Right atrium auricular region (tissue), 2 donors: ENCODE measurements around the gene AICDA. TPM values are rescaled to one million over a fixed set of nuclear protein-coding genes. Genes with fewer than 3 reads are reported as not detected.
"Not testable (repeated sequence)": the region's sequence is repeated elsewhere in the genome, so short reads cannot be mapped to it uniquely, and the experiment has no call there.

ENCODE experiments used
- DNase-seq: peaks from one replicate; pipeline ENCODE4 v3.0.0-alpha.2; 2019; ENCODE audit warnings: low spot score
- H3K27ac ChIP-seq, 2 donors: fragments of 200-600 bp; sonication (generic); 1 replicate in 1 of 2; 2 replicates in 1 of 2; pipeline ENCODE4 v1.5.1; 2016 to 2019
- H3K27me3 ChIP-seq, 2 donors: fragments of 200-600 bp; sonication (generic); one replicate each; pipeline versions ENCODE4 v1.5.1 to v1.6.0; 2017 to 2019
- H3K36me3 ChIP-seq: fragments of 200-600 bp; sonication (generic); one replicate; pipeline ENCODE4 v1.5.1; 2016
- H3K4me1 ChIP-seq, 2 donors: fragments of 200-600 bp; sonication (generic); one replicate each; pipeline versions ENCODE4 v1.5.1 to v1.6.0; 2017 to 2019
- H3K4me3 ChIP-seq, 2 donors: fragments of 200-600 bp; sonication (generic); 1 replicate in 1 of 2; 2 replicates in 1 of 2; pipeline ENCODE4 v1.5.1; 2017 to 2019; ENCODE audit warnings: mild to moderate bottlenecking in 1 of 2, moderate library complexity in 1 of 2
- H3K9me3 ChIP-seq, 2 donors: fragments of 200-600 bp; sonication (generic); one replicate each; pipeline ENCODE4 v1.5.1; 2019
- total RNA-seq, 2 donors: library from RNA; depleted of rRNA; stranded (reverse); fragments of >200 nt; gene quantifications; one replicate each; pipeline ENCODE4 v1.1.0, GENCODE V29; 2016
- TF ChIP-seq, protein P1 (sequence below), 2 donors: fragments of 200-600 bp; sonication (generic); IDR thresholded peaks; one replicate each; pipeline ENCODE4 v1.5.1; 2019; ENCODE audit warnings: antibody characterized with exemption in 2 of 2

The AICDA gene
- total RNA-seq, 2 donors from 2014 or later: 0.12 TPM; not detected in 1

- Histone ChIP-seq H3K9me3 (no peaks in the 10 kb centered on the region), H3K27ac (no peak overlapping the region), H3K27me3 (no peaks in the 10 kb centered on the region), H3K36me3 (no peaks in the 10 kb centered on the region), H3K4me1 (no peaks in the 10 kb centered on the region), H3K4me3 (no peak overlapping the region)
- TF ChIP-seq, protein P1, sequence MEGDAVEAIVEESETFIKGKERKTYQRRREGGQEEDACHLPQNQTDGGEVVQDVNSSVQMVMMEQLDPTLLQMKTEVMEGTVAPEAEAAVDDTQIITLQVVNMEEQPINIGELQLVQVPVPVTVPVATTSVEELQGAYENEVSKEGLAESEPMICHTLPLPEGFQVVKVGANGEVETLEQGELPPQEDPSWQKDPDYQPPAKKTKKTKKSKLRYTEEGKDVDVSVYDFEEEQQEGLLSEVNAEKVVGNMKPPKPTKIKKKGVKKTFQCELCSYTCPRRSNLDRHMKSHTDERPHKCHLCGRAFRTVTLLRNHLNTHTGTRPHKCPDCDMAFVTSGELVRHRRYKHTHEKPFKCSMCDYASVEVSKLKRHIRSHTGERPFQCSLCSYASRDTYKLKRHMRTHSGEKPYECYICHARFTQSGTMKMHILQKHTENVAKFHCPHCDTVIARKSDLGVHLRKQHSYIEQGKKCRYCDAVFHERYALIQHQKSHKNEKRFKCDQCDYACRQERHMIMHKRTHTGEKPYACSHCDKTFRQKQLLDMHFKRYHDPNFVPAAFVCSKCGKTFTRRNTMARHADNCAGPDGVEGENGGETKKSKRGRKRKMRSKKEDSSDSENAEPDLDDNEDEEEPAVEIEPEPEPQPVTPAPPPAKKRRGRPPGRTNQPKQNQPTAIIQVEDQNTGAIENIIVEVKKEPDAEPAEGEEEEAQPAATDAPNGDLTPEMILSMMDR (IDR thresholded peaks at IDR 0.05): no peak
- DNase-seq: no peak
Observed at GRCh38 chr12:8590842-8591545, 21.7 kb downstream of the AICDA start.

GRCh38 chr12:8589679-8590078 lies 23.0 kb downstream of the AICDA start:
- H3K36me3 ChIP-seq: no peaks in the 10 kb centered on the region
- no peak for DNase-seq
- H3K4me1 ChIP-seq: no peaks in the 10 kb centered on the region
- no peak overlapping the region for H3K4me3 ChIP-seq
- no peaks in the 10 kb centered on the region for H3K27me3 ChIP-seq
- H3K27ac ChIP-seq: no peak overlapping the region
- TF ChIP-seq, protein P1 (IDR thresholded peaks at IDR 0.05): no peak
- no peaks in the 10 kb centered on the region for H3K9me3 ChIP-seq

DNA sequence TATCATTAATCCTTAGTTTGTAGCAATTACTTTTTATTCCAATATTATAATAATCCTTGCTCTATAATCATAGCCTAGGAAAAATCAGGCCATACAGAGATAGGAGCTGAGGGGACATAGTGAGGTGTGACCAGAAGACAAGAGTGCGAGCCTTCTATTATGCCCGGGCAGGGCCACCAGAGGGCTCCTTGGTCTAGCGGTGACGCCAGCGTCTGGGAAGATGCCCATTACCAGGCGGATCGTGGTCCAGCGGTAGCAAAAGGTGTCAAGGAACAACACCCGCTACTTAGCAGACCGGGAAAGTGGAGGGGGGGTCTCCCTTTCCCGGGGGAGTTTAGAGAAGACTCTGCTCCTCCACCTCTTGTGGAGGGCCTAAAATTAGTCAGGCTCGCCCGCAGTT lies 28.2 kb downstream of the AICDA start:
- H3K4me3 ChIP-seq, DNase-seq, H3K27ac ChIP-seq, H3K27me3 ChIP-seq, H3K4me1 ChIP-seq, H3K9me3 ChIP-seq, H3K36me3 ChIP-seq: not testable (repeated sequence)

GRCh38 chr12:8584004-8584403 lies 28.7 kb downstream of the AICDA start:
- H3K4me1 ChIP-seq: no peaks in the 10 kb centered on the region

GRCh38 chr12:8581098-8581784 lies 31.4 kb downstream of the AICDA start:
- TF ChIP-seq, protein P1 (IDR thresholded peaks at IDR 0.05): no peak
- H3K36me3 ChIP-seq: no peaks in the 10 kb centered on the region
- no peaks in the 10 kb centered on the region for H3K27me3 ChIP-seq
- H3K27ac ChIP-seq: no peak overlapping the region
- DNase-seq: no peak
- H3K9me3 ChIP-seq: no peaks in the 10 kb centered on the region
- no peak overlapping the region for H3K4me3 ChIP-seq
- no peaks in the 10 kb centered on the region for H3K4me1 ChIP-seq

More at GRCh38 chr12:8584004-8584403, 28.7 kb downstream of the AICDA start:
- H3K27me3 ChIP-seq: no peaks in the 10 kb centered on the region
- H3K27ac ChIP-seq: no peak overlapping the region
- H3K4me3 ChIP-seq: no peak overlapping the region
- TF ChIP-seq, protein P1 (IDR thresholded peaks at IDR 0.05): no peak
- no peak for DNase-seq
- H3K9me3 ChIP-seq: no peaks in the 10 kb centered on the region
- no peaks in the 10 kb centered on the region for H3K36me3 ChIP-seq

GRCh38 chr12:8577879-8578278 lies 34.8 kb downstream of the AICDA start:
- H3K4me1 ChIP-seq: no peaks in the 10 kb centered on the region
- no peak for DNase-seq
- no peaks in the 10 kb centered on the region for H3K27me3 ChIP-seq
- H3K36me3 ChIP-seq: no peaks in the 10 kb centered on the region
- no peaks in the 10 kb centered on the region for H3K9me3 ChIP-seq
- H3K27ac ChIP-seq: no peak overlapping the region
- H3K4me3 ChIP-seq: no peak overlapping the region
- TF ChIP-seq, protein P1 (IDR thresholded peaks at IDR 0.05): no peak
